ENCODE results near the gene AURKAIP1.

Gene AURKAIP1

GRCh38 chr1:1347663-1348419, 27.2 kb downstream of the AURKAIP1 start:
- DNase-seq (ENCODE audit: low spot score), result no peak

GRCh38 chr1:1347026-1347595, 27.9 kb downstream of the AURKAIP1 start:
- DNase-seq (ENCODE audit: low spot score), result no peak

- no peak for DNase-seq (ENCODE audit: low spot score)
Observed at GRCh38 chr1:1346501-1346890, 28.5 kb downstream of the AURKAIP1 start.

- DNase-seq (ENCODE audit: low spot score), result no peak
Observed at GRCh38 chr1:1345860-1346500, 29.0 kb downstream of the AURKAIP1 start.

- no peak for DNase-seq (ENCODE audit: low spot score)
Observed at GRCh38 chr1:1345384-1345783, 29.6 kb downstream of the AURKAIP1 start.

DNA sequence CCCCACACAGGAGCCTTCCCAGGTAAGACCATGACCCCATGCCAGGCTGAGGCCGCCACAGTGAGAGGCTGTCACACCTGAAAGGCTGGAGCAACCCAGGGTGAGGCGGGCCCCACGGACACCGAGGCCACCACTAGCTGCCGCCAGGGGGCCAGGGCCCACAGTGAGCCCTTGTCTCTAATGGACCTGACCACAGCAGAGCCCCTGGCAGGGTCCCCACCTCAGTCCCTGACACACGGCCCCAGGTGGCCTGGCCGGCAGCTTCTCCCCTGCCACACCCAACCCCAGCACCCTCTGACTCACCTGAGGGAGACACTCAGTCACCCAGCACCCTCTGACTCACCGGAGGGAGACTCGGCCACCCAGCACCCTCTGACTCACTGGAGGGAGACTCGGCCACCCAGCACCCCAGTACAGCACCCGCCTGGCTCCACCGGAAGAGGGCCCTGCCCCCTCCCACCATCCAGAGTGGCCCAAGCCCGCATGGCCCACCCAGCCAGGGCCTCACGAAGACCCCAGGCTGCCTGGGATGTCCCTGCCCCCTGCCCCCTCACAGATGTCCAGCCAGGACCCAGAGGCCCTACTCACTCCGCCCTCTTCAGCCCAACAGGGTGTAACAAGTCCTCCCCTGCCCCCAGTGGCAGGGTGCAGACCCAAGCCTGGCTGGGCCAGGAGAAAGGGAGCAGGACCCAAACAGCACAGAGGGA, 30.2 kb downstream of the AURKAIP1 start:
- no peak for DNase-seq (ENCODE audit: low spot score)

- no peak for DNase-seq (ENCODE audit: low spot score)
Observed at GRCh38 chr1:1343811-1344421, 31.1 kb downstream of the AURKAIP1 start.

GRCh38 chr1:1342584-1343115, 32.4 kb downstream of the AURKAIP1 start:
- DNase-seq (ENCODE audit: low spot score), result no peak

GRCh38 chr1:1342061-1342562, 32.9 kb downstream of the AURKAIP1 start:
- DNase-seq (ENCODE audit: low spot score), result no peak

DNA sequence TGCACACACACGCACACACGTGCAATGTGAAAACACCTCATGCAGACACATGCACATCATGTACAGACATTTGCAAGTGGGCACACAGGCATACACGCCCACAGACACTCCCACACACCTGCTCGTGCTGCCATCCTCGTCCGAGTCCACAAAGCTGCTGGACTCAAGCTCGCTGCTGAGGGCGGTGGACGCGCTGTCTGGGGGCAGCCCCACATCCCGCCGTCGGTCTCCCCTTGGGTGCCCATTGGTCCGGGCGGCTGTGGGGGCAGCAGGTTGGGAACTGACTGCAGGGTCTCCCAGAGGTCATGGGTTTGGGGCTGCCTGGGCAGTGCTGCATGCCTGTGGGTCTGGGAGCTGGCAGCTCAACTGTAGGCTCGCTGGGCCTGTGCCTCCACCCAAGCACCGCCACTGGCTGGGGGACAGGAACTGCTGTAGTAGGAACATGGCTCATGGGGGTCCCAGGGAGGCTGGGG, 33.4 kb downstream of the AURKAIP1 start:
- DNase-seq (ENCODE audit: low spot score), result no peak

- no peak for DNase-seq (ENCODE audit: low spot score)
Observed at GRCh38 chr1:1340791-1341548, 34.0 kb downstream of the AURKAIP1 start.

- DNase-seq (ENCODE audit: low spot score), result no peak
Observed at GRCh38 chr1:1340185-1340584, 34.8 kb downstream of the AURKAIP1 start.

GRCh38 chr1:1338278-1338677, 36.7 kb downstream of the AURKAIP1 start:
- no peak for DNase-seq (ENCODE audit: low spot score)

DNA sequence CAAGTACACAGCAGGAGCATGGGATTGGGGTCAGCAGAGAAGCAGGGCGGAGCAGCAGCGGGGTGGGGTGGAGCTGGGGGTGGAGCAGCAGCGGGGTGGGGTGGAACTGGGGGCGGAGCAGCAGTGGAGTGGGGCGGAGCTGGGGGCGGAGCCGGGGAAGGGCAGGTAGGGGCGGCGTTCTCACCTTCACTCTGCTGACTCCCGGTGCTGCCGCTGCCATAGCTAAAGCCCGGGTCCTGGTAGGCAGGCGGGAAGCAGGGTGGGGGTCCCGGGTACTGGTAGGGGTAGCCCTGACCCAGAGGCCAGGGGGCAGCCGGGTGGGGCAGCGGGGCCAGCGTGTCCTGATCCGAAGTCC, 37.2 kb downstream of the AURKAIP1 start:
- DNase-seq (ENCODE audit: low spot score), result no peak

DNA sequence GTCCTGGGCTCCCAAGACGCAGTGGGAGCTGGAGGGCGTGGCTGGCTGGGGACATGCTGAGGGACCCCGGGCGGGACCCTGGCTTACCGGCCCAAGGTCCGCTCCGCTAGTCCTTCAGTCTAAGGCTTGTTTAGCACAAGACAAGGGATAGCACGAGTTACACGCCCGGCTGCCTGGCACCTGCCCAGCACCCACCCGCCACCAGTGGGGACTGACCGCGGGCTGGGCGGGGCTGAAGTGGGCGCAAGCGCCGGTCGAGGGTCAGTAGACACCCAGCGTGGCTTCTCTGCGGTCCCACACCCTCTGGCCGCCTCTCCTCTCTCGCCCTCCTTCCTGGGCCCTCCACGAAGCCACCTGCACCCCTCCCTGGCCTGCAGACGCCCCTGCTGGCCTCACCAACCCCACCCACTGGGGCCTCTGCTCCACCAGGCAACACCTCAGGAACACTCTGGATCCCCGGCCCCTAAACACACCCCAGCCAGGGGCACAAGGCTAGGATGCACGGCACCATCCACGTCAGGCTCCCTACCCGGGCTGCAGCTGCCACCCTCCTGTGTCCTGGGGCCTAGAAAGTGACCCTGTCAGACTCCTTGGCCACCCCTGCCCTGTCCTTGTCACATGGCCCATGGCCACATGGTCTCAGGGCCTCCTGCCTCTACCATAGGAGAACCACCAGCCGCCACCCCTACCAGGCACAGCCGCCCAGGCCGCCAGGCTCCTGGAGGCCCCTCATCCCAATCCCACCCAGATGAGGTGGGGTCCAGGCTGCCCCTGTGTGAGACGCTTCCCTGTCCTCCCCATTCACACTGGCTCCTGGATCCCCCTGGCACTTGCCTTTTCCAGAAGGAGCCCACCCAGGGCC, 37.8 kb downstream of the AURKAIP1 start:
- no peak for DNase-seq (ENCODE audit: low spot score)

GRCh38 chr1:1336446-1336845, 38.6 kb downstream of the AURKAIP1 start:
- no peak for DNase-seq (ENCODE audit: low spot score)

GRCh38 chr1:1335792-1336248, 39.2 kb downstream of the AURKAIP1 start:
- no peak for DNase-seq (ENCODE audit: low spot score)

- DNase-seq (ENCODE audit: low spot score), result no peak
Observed at GRCh38 chr1:1335283-1335682, 39.7 kb downstream of the AURKAIP1 start.

- no peak for DNase-seq (ENCODE audit: low spot score)
Observed at GRCh38 chr1:1334835-1335234, 40.2 kb downstream of the AURKAIP1 start.
